ENCODE data around the gene NTN5.

The NTN5 gene

GRCh38 chr19:48634424-48635262, 38.2 kb downstream of the NTN5 start:
- peak overlapping the region; percentile 100 for H3K27ac ChIP-seq
- TF ChIP-seq ZFX (IDR thresholded peaks at IDR 0.05; ENCODE audit: borderline replicate concordance), result no peak
- TF ChIP-seq CTCF (IDR thresholded peaks at IDR 0.05), result no peak

- H3K27ac ChIP-seq, result peak overlapping the region; percentile 100
- TF ChIP-seq CTCF (IDR thresholded peaks at IDR 0.05), result no peak
Measured at GRCh38 chr19:48634036-48634342, 38.8 kb downstream of the NTN5 start.

GRCh38 chr19:48633148-48634035, 39.4 kb downstream of the NTN5 start:
- peak overlapping the region; percentile 100 for H3K27ac ChIP-seq
- TF ChIP-seq CTCF (IDR thresholded peaks at IDR 0.05) (no peak), ZFX (IDR thresholded peaks at IDR 0.05; ENCODE audit: borderline replicate concordance) (no peak)

GRCh38 chr19:48632692-48633147, 40.1 kb downstream of the NTN5 start:
- TF ChIP-seq ZFX (IDR thresholded peaks at IDR 0.05; ENCODE audit: borderline replicate concordance), result no peak
- no peak for TF ChIP-seq CTCF (IDR thresholded peaks at IDR 0.05)
- H3K27ac ChIP-seq, result peak overlapping the region; percentile 100

GRCh38 chr19:48632286-48632685, 40.5 kb downstream of the NTN5 start:
- H3K27ac ChIP-seq, result peak overlapping the region; percentile 100

- H3K27ac ChIP-seq, result peak overlapping the region; percentile 100
- TF ChIP-seq CTCF (IDR thresholded peaks at IDR 0.05) (no peak), ZFX (IDR thresholded peaks at IDR 0.05; ENCODE audit: borderline replicate concordance) (no peak)
Measured at GRCh38 chr19:48631225-48631624, 41.6 kb downstream of the NTN5 start.

- H3K27ac ChIP-seq, result peak overlapping the region; percentile 100
- peak; percentile 70 for TF ChIP-seq CTCF (IDR thresholded peaks at IDR 0.05)
- no peak for TF ChIP-seq ZFX (IDR thresholded peaks at IDR 0.05; ENCODE audit: borderline replicate concordance)
Measured at GRCh38 chr19:48630296-48631063, 42.3 kb downstream of the NTN5 start.
